ENCODE data around the gene SEL1L. TPM values are rescaled to one million over a fixed set of nuclear protein-coding genes. Genes with fewer than 3 reads are reported as not detected.
"Not testable (repeated sequence)": the region's sequence is repeated elsewhere in the genome, so short reads cannot be mapped to it uniquely, and the experiment has no call there.

Gene SEL1L
- total RNA-seq, 2 donors from 2014 or later: 62.9 to 64.0 TPM

DNA sequence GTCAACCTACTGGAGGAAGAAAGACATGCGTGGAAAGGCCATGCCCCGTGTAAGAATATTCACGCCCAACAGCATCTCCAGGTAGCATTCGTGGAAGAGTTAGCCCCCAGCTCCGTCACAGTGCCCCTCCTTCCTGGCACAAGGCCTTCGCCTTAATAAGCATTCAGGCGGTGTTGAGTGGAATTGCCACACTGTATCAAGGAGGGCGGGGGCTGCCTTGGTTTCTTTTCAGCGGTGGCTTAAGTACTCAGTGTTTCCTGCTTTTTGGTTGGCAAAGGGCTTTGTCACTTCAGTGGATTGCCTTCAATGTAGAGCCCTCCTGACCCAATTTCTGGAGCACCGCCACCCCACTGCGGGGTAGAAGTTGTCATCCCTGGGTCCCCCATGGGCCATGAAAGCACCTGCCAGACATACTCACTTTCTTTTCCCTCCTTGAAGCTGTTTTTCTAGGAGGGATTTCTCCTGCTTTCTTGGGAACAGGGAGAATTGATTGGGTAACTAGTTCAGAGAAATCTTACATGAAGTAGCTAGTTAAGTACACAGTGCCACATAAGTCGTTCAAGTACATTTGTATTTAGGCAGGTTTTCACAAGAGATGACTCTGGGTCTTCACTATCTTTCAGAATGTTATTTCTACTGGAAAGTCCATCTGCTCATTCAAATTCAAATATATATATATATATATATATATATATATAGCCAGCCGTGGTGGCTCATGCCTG, 68.0 kb downstream of the SEL1L start:
- Histone ChIP-seq H3K9ac (ENCODE audit: extremely low read depth, low read length, poor library complexity, severe bottlenecking) (no peak overlapping the region), H3K4me3 (ENCODE audit: low read length) (no peak overlapping the region), H3K4me1 (ENCODE audit: control insufficient read depth, insufficient read depth, low read length) (no peaks in the 10 kb centered on the region), H3K36me3 (ENCODE audit: control insufficient read depth, insufficient read depth, low read length) (no peaks in the 10 kb centered on the region), H3K27ac (ENCODE audit: low read depth, low read length) (no peak overlapping the region), H3K9me3 (ENCODE audit: control insufficient read depth, low read length) (no peaks in the 10 kb centered on the region), H3K27me3 (ENCODE audit: control insufficient read depth, insufficient read depth, low read length, poor library complexity, severe bottlenecking) (no peaks in the 10 kb centered on the region)
- TF ChIP-seq, protein P1, sequence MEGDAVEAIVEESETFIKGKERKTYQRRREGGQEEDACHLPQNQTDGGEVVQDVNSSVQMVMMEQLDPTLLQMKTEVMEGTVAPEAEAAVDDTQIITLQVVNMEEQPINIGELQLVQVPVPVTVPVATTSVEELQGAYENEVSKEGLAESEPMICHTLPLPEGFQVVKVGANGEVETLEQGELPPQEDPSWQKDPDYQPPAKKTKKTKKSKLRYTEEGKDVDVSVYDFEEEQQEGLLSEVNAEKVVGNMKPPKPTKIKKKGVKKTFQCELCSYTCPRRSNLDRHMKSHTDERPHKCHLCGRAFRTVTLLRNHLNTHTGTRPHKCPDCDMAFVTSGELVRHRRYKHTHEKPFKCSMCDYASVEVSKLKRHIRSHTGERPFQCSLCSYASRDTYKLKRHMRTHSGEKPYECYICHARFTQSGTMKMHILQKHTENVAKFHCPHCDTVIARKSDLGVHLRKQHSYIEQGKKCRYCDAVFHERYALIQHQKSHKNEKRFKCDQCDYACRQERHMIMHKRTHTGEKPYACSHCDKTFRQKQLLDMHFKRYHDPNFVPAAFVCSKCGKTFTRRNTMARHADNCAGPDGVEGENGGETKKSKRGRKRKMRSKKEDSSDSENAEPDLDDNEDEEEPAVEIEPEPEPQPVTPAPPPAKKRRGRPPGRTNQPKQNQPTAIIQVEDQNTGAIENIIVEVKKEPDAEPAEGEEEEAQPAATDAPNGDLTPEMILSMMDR (conservative IDR thresholded peaks at IDR 0.05): no peak
- Mint-ChIP-seq H3K4me1 (peaks cover 3% of the 10 kb centered on the region), H3K27ac (no peak overlapping the region), H3K27me3 (ENCODE audit: insufficient read depth) (no peaks in the 10 kb centered on the region), H3K4me3 (no peak overlapping the region), H3K9me3 (peaks cover 20% of the 10 kb centered on the region), H3K36me3 (ENCODE audit: low read depth) (no peaks in the 10 kb centered on the region)
- 93 to 95% methylated on average over 8 to 12 of the region's 13 CpGs for WGBS, 2 experiments (ENCODE audit: insufficient coverage in 1 of 2, insufficient read length in 1 of 2)
- DNase-seq: no peak

DNA sequence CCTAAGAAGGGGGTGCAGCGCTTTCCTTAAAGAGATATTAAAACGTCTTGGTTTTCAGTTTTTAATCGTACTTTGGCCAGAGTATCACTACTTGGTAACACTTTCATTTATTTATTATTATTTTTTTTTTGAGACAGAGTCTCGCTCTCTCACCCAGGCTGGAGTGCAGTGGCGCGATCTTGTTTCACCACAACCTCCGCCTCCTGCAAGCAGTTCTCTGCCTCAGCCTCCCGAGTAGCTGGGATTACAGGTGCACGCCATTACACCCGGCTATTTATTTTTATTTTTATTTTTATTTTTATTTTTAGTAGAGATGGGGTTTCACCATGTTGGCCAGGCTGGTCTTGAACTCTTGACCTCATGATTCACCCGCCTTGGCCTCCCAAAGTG, 68.7 kb downstream of the SEL1L start:
- H3K36me3 Mint-ChIP-seq (ENCODE audit: low read depth); H3K27me3 ChIP-seq (ENCODE audit: control insufficient read depth, insufficient read depth, low read length, poor library complexity, severe bottlenecking); H3K9me3 ChIP-seq (ENCODE audit: control insufficient read depth, low read length); H3K4me1 ChIP-seq (ENCODE audit: control insufficient read depth, insufficient read depth, low read length); DNase-seq; H3K4me1 Mint-ChIP-seq; H3K27ac ChIP-seq (ENCODE audit: low read depth, low read length); H3K27me3 Mint-ChIP-seq (ENCODE audit: insufficient read depth); H3K9ac ChIP-seq (ENCODE audit: extremely low read depth, low read length, poor library complexity, severe bottlenecking); H3K27ac Mint-ChIP-seq; H3K36me3 ChIP-seq (ENCODE audit: control insufficient read depth, insufficient read depth, low read length): not testable (repeated sequence)
- whole genome bisulfite sequencing, 2 experiments (ENCODE audit: insufficient coverage in 1 of 2, insufficient read length in 1 of 2): 60 to 72% methylated on average over 1 to 9 of the region's 11 CpGs
- Mint-ChIP-seq H3K9me3 (peaks cover 20% of the 10 kb centered on the region), H3K4me3 (peak overlapping the region; percentile 29)
- H3K4me3 ChIP-seq (ENCODE audit: low read length): peak overlapping the region; percentile 56

- no peak overlapping the region for H3K9ac ChIP-seq (ENCODE audit: extremely low read depth, low read length, poor library complexity, severe bottlenecking)
- Mint-ChIP-seq H3K9me3 (peaks cover 20% of the 10 kb centered on the region), H3K27me3 (ENCODE audit: insufficient read depth) (no peaks in the 10 kb centered on the region), H3K4me1 (peaks cover 3% of the 10 kb centered on the region), H3K27ac (no peak overlapping the region), H3K36me3 (ENCODE audit: low read depth) (no peaks in the 10 kb centered on the region), H3K4me3 (peak overlapping the region; percentile 29)
- no peaks in the 10 kb centered on the region for H3K9me3 ChIP-seq (ENCODE audit: control insufficient read depth, low read length)
- 25 to 36% methylated on average over 12 to 15 of the region's 15 CpGs for WGBS, 2 experiments (ENCODE audit: insufficient coverage in 1 of 2, insufficient read length in 1 of 2)
- peak overlapping the region; percentile 56 for H3K4me3 ChIP-seq (ENCODE audit: low read length)
- TF ChIP-seq, protein P1 (conservative IDR thresholded peaks at IDR 0.05): peak; percentile 96
- H3K27me3 ChIP-seq (ENCODE audit: control insufficient read depth, insufficient read depth, low read length, poor library complexity, severe bottlenecking): no peaks in the 10 kb centered on the region
- H3K27ac ChIP-seq (ENCODE audit: low read depth, low read length): no peak overlapping the region
- peak; percentile 84 for DNase-seq
- H3K4me1 ChIP-seq (ENCODE audit: control insufficient read depth, insufficient read depth, low read length): no peaks in the 10 kb centered on the region
- H3K36me3 ChIP-seq (ENCODE audit: control insufficient read depth, insufficient read depth, low read length): no peaks in the 10 kb centered on the region
These were observed 69.2 kb downstream of the SEL1L start for GRCh38 chr14:81464253-81465002.

DNA sequence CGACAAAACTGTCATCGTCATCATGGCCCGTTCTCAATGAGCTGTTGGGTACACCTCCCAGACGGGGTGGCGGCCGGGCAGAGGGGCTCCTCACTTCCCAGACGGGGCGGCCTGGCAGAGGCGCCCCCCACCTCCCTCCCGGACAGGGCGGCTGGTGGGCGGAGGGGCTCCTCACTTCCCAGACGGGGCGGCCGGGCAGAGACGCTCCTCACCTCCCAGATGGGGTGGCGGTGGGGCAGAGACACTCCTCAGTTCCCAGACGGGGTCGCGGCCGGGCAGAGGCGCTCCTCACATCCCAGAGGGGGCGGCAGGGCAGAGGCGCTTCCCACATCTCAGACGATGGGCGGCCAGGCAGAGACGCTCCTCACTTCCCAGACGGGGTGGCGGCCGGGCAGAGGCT, 71.3 kb downstream of the SEL1L start:
- H3K27ac ChIP-seq (ENCODE audit: low read depth, low read length); H3K27me3 ChIP-seq (ENCODE audit: control insufficient read depth, insufficient read depth, low read length, poor library complexity, severe bottlenecking); H3K4me3 ChIP-seq (ENCODE audit: low read length); H3K27me3 Mint-ChIP-seq (ENCODE audit: insufficient read depth); H3K36me3 ChIP-seq (ENCODE audit: control insufficient read depth, insufficient read depth, low read length); H3K4me1 Mint-ChIP-seq; H3K36me3 Mint-ChIP-seq (ENCODE audit: low read depth); H3K9me3 ChIP-seq (ENCODE audit: control insufficient read depth, low read length); H3K4me1 ChIP-seq (ENCODE audit: control insufficient read depth, insufficient read depth, low read length); H3K27ac Mint-ChIP-seq; H3K9ac ChIP-seq (ENCODE audit: extremely low read depth, low read length, poor library complexity, severe bottlenecking); H3K4me3 Mint-ChIP-seq; DNase-seq: not testable (repeated sequence)
- WGBS, 2 experiments (ENCODE audit: insufficient coverage in 1 of 2, insufficient read length in 1 of 2): 97 to 100% methylated on average over 3 to 30 of the region's 30 CpGs
- H3K9me3 Mint-ChIP-seq: peaks cover 20% of the 10 kb centered on the region

All from endodermal cell (in vitro differentiated cells).